OCI-LY7 (cell line): ENCODE measurements around the gene GALNT14.

Source experiments
- EZH2phosphoT487 ChIP-seq: fragments of 200-600 bp; sonication (generic); IDR thresholded peaks from 2 replicates; pipeline ENCODE4 v1.6.1; 2018; ENCODE audit warnings: low read depth, borderline replicate concordance, mild to moderate bottlenecking, mixed run types, antibody characterized with exemption, low read length, moderate library complexity, mixed read lengths
- TF ChIP-seq, protein P1 (sequence below): fragments of 200-600 bp; sonication (generic); conservative IDR thresholded peaks from 2 replicates; pipeline ENCODE4 v1.5.1; 2014; ENCODE audit warnings: mild to moderate bottlenecking, antibody characterized with exemption, low read length, moderate library complexity, mixed read lengths

DNA sequence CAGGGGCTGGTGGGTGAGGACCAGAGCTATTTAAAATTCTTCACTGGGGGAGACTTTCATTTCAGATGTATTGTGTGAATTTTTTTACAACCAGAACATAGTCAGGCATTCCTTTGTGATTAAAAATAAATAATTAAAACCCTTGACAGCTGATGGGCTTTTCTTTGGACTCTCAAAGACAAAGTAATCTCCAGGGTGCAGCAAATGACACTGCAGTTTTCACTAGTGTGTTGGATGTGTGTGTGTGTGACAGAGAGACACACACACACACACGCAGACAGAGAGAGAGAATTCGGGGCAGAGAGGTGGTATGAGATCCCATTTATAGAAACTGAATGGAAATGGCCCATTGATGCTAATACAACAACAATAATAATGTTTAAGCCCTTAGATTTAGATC is 10.3 kb upstream of the GALNT14 start:
- TF ChIP-seq, protein P1, sequence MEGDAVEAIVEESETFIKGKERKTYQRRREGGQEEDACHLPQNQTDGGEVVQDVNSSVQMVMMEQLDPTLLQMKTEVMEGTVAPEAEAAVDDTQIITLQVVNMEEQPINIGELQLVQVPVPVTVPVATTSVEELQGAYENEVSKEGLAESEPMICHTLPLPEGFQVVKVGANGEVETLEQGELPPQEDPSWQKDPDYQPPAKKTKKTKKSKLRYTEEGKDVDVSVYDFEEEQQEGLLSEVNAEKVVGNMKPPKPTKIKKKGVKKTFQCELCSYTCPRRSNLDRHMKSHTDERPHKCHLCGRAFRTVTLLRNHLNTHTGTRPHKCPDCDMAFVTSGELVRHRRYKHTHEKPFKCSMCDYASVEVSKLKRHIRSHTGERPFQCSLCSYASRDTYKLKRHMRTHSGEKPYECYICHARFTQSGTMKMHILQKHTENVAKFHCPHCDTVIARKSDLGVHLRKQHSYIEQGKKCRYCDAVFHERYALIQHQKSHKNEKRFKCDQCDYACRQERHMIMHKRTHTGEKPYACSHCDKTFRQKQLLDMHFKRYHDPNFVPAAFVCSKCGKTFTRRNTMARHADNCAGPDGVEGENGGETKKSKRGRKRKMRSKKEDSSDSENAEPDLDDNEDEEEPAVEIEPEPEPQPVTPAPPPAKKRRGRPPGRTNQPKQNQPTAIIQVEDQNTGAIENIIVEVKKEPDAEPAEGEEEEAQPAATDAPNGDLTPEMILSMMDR = no peak
- TF ChIP-seq EZH2phosphoT487 = no peak
